ENCODE measurements around the gene C22orf15. TPM values are rescaled to one million over a fixed set of nuclear protein-coding genes. Genes with fewer than 3 reads are reported as not detected.

C22orf15 gene
- total and polyA plus RNA-seq, 7 donors, result 0.04 to 0.34 TPM; not detected in 5

- WGBS, 3 donors, result 39 to 54% (median 46%) methylated on average over 9 of the region's 9 CpGs
- intact Hi-C loops (cut with DNase I), result loop anchor here (5.0 kb wide), 3 partner anchors 82 to 223 kb away; no protein-coding TSS in a partner anchor
- no peaks in the 10 kb centered on the region for H3K9me3 ChIP-seq
- DNase-seq, result peak in 1 of 2 donors; percentile 65
- H3K27ac ChIP-seq, result peak overlapping the region; percentile 27
- ATAC-seq, result peak in 2 of 4 donors; percentile 10 to 16
- H3K36me3 ChIP-seq (ENCODE audit: insufficient read depth in 1 of 2, low read depth in 1 of 2), result peaks cover 0 to 20% of the 10 kb centered on the region in 2 donors
- TF ChIP-seq, protein P1, sequence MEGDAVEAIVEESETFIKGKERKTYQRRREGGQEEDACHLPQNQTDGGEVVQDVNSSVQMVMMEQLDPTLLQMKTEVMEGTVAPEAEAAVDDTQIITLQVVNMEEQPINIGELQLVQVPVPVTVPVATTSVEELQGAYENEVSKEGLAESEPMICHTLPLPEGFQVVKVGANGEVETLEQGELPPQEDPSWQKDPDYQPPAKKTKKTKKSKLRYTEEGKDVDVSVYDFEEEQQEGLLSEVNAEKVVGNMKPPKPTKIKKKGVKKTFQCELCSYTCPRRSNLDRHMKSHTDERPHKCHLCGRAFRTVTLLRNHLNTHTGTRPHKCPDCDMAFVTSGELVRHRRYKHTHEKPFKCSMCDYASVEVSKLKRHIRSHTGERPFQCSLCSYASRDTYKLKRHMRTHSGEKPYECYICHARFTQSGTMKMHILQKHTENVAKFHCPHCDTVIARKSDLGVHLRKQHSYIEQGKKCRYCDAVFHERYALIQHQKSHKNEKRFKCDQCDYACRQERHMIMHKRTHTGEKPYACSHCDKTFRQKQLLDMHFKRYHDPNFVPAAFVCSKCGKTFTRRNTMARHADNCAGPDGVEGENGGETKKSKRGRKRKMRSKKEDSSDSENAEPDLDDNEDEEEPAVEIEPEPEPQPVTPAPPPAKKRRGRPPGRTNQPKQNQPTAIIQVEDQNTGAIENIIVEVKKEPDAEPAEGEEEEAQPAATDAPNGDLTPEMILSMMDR (IDR thresholded peaks at IDR 0.05), result no peak
- H3K27me3 ChIP-seq (ENCODE audit: insufficient read depth in 3 of 3, low read length in 2 of 3), result no peaks in the 10 kb centered on the region
- H3K4me3 ChIP-seq, result peak overlapping the region; percentile 79
- peaks cover 30% of the 10 kb centered on the region for H3K4me1 ChIP-seq
Observed at GRCh38 chr22:23764899-23765881, 2.4 kb downstream of the C22orf15 start.

- Histone ChIP-seq H3K27me3 (ENCODE audit: insufficient read depth in 3 of 3, low read length in 2 of 3) (no peaks in the 10 kb centered on the region), H3K27ac (peak overlapping the region; percentile 98), H3K36me3 (ENCODE audit: insufficient read depth in 1 of 2, low read depth in 1 of 2) (peaks cover 0 to 20% of the 10 kb centered on the region in 2 donors), H3K4me3 (peak overlapping the region; percentile 79), H3K4me1 (peaks cover 31% of the 10 kb centered on the region), H3K9me3 (no peaks in the 10 kb centered on the region)
- intact Hi-C loops (cut with DNase I), result loop anchor here (5.0 kb wide), 3 partner anchors 80 to 225 kb away; no protein-coding TSS in a partner anchor
- ATAC-seq (peak; percentile 11 to 29 (median 12)), DNase-seq (peak in 1 of 2 donors; percentile 60)
- WGBS, 3 donors, result 1 to 6% (median 3%) methylated on average over 21 to 27 of the region's 27 CpGs
- TF ChIP-seq, protein P1 (IDR thresholded peaks at IDR 0.05), result no peak
Observed at GRCh38 chr22:23767303-23767672, 4.5 kb downstream of the C22orf15 start.

DNA sequence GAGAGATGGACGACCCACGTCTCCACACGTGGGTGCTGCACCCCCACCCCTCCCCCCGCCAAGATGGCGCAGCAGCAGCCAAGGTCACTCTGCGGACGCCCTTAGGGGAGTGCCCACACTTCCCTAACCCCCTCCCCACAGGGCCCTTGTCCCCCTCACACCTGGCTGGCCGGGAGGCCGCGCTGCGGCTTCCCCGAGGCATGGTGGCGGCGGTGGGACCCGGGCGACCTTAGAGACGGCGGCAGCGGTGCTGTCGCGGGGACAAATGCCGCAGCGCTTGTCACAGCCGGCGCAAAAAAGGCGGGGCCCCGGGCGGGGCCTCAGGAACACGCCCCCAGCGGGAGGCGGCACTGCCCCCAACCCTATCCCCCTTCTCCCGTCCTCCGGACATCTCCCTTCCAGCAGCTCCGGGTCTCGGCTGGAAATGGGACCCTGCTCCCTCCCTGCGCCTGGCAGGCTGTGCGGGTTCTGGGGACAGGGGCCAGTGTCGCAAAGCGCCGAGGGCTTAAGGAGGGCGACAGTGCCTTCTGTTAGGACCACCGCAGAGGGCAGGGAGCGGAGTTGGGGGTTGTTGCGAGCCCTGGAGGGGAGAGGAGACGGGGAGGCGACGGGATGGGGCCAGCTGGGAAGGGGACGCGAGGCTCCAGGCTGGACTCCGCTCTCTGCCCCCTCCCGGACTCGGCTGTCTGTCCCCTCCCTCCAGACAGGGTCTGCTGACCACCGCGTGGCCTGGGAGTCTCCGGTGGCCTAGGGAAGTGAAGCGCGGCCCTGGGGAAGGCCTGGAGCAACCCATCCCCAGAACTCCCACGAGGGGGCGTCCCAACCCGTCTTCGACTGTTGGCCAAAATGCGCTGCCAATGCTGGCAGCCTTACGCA, 5.1 kb downstream of the C22orf15 start, which contains the start of gene CHCHD10:
Gene CHCHD10, minus strand, starts transcription at position 300 of the 876 bp plus-strand sequence. Its CDS starts 98 bp downstream, at position 202.
- DNase-seq, result peak; percentile 89 to 95
- H3K9me3 ChIP-seq, result no peaks in the 10 kb centered on the region
- H3K27ac ChIP-seq, result peak within 1 kb of the TSS; percentile 98
- 0 to 1% (median 1%) methylated on average over 46 to 63 of the region's 63 CpGs for WGBS, 3 donors
- H3K4me1 ChIP-seq, result peaks cover 33% of the 10 kb centered on the region
- ATAC-seq, result peak; percentile 78 to 87 (median 82)
- TF ChIP-seq, protein P1 (IDR thresholded peaks at IDR 0.05), result peak; percentile 87
- no peaks in the 10 kb centered on the region for H3K27me3 ChIP-seq (ENCODE audit: insufficient read depth in 3 of 3, low read length in 2 of 3)
- H3K4me3 ChIP-seq, result peak within 1 kb of the TSS; percentile 79
- peaks cover 0 to 20% of the 10 kb centered on the region in 2 donors for H3K36me3 ChIP-seq (ENCODE audit: insufficient read depth in 1 of 2, low read depth in 1 of 2)
- intact Hi-C loops (cut with DNase I), result loop anchor here (1.0 to 5.0 kb wide), 4 partner anchors 79 to 226 kb away; no protein-coding TSS in a partner anchor

GRCh38 chr22:23769321-23769965, 6.7 kb downstream of the C22orf15 start:
- TF ChIP-seq, protein P1 (IDR thresholded peaks at IDR 0.05), result no peak
- Histone ChIP-seq H3K9me3 (no peaks in the 10 kb centered on the region), H3K4me3 (no peak overlapping the region), H3K4me1 (peaks cover 33% of the 10 kb centered on the region), H3K36me3 (ENCODE audit: insufficient read depth in 1 of 2, low read depth in 1 of 2) (peaks cover 0 to 14% of the 10 kb centered on the region in 2 donors), H3K27ac (peak overlapping the region; percentile 98), H3K27me3 (ENCODE audit: insufficient read depth in 3 of 3, low read length in 2 of 3) (no peaks in the 10 kb centered on the region)
- ATAC-seq, result no peak
- DNase-seq, result no peak
- intact Hi-C loops (cut with DNase I), result loop anchor here (5.0 kb wide), 3 partner anchors 78 to 227 kb away; no protein-coding TSS in a partner anchor
- WGBS, 3 donors, result 75 to 82% (median 81%) methylated on average over 5 to 6 of the region's 6 CpGs
